Left lobe of liver (tissue), 2 donors: ENCODE data around the gene JAG2. TPM values are rescaled to one million over a fixed set of nuclear protein-coding genes. Genes with fewer than 3 reads are reported as not detected.
"Not testable (repeated sequence)": the region's sequence is repeated elsewhere in the genome, so short reads cannot be mapped to it uniquely, and the experiment has no call there.

ENCODE experiments used
- ATAC-seq: fragments of 200-7000 bp; cut with Tn5 transposase; one replicate; pipeline ENCODE4 v1.9.1; 2020; ENCODE audit warnings: mild to moderate bottlenecking, moderate library complexity
- DNase-seq: peaks from one replicate; pipeline ENCODE4 v3.0.0-alpha.2; 2020; ENCODE audit warnings: low spot score
- total RNA-seq: library from RNA; stranded (reverse); gene quantifications from one replicate; pipeline ENCODE4 v1.2.1, GENCODE V29; 2021
- donor health status: DM: no; HTN: no; CAD: no; lungs with moderate emphysema.
- donor health status: DM: no; HTN: yes; CAD: no.

JAG2 gene
- total RNA-seq, 1 donor from 2014 or later: 1.3 TPM

DNA sequence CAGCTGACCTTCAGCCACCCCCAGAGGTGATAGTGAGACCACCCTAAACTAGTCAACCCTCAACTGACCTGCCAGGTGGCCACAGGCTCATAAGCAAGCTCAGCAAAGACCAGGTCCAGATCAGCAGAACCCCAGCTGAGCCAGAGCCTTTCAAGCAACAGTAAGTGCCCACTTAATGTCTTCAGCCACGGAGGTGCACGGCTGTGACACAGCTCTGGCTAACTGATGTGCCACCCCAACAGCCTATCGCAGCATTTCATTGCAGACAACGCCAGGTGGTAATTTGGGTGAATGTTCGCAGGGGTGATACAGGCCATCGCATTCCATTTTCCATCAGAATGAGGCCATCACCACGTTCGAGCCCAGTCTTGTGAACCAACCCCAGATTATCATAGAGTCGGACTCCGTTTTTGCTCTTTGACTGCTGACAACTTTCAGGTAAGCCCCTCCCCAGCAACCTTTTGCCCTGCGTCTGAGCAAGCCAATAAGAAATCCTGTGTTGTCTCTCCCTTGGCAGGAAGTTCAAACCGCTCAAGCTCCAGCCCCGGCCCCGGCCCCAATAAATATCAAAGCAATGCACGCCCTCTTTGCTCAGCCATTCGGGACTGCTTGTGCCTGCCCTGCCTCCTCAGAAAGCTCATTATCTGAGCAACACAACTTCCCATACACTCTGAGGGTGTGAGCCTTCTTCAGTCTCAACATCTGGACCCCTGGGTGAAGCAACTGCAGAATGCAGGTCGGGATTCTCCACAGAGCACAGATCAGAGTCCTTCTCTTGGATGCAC is 44.4 kb downstream of the JAG2 start:
- DNase-seq: peak; percentile 19
- ATAC-seq: no peak

DNA sequence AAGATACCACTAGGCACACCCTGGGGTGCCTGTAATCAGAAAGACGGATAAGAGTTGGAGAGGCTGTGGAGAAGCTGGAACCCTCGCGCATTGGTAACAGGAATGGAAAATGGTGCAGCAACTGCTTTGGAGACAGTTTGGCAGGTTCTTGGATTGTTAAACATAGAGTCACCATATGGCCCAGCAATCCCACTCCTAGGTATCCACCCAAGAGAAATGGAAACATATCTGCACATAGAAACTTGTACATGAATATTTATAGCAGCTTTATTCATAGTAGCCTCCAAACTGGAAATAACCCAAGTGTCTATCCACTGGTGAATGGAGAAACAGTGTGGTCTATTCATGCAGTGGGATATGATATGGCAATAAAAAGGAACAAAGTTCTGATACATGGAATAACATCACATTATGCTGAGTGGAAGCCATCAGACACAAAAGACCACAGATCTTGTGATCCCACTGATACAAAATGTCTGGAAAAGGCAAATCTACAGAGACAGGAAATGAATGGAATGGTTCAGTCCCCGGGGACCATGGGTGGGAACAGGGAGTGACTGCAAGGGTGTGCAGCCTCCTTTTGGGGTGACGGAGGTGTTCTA is 45.4 kb downstream of the JAG2 start:
- ATAC-seq (no peak), DNase-seq (no peak)

DNA sequence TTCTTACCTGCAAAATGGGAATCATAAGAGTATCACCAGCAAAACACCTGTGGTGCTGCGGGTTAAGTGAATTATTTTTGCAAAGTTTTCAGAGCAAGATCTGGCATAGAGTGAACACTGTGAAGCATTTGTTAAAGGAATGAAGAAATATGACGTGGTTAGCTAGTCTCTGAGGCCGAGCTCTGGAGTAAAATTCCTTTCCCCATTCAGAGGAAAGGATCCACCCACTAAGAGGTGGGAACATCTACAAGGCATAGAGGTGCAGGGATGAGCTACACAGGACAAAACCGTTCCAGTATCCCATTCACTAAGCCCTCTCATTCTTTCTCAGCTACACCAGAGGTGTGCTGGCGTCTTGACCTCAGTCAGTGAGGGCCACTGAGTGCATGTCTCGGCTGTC is 48.5 kb downstream of the JAG2 start:
- DNase-seq (no peak), ATAC-seq (no peak)

DNA sequence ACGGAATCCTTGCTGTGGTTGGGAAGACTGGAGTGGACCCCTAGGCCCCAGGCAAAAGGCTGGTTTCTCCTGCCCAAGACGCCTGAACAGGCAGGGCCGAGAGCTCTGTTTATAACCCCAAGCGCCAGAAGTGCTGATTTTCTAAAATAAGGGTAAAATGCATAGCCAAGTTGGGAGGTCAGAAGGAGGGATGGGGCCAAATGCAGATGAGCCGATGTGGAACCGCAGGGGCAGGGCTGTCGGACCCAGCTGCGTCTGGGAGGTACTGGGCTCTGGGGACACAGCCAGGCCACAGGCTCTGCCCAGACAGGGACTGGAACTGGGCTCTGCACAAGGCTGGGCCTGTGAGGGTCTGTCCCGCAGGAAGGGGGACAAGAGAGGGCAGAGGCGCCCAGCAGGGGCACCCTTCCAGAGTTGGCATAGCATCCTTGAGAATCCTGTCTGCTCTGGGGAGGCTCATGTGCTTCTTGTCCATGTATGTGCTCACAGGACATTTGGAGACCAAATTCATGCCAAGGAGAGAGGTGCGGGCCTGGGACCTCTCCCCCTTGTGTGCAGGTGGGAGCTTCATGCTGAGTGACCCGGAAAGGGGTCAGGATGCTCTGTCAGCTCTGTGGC is 49.1 kb downstream of the JAG2 start:
- no peak for ATAC-seq
- peak; percentile 11 for DNase-seq

DNA sequence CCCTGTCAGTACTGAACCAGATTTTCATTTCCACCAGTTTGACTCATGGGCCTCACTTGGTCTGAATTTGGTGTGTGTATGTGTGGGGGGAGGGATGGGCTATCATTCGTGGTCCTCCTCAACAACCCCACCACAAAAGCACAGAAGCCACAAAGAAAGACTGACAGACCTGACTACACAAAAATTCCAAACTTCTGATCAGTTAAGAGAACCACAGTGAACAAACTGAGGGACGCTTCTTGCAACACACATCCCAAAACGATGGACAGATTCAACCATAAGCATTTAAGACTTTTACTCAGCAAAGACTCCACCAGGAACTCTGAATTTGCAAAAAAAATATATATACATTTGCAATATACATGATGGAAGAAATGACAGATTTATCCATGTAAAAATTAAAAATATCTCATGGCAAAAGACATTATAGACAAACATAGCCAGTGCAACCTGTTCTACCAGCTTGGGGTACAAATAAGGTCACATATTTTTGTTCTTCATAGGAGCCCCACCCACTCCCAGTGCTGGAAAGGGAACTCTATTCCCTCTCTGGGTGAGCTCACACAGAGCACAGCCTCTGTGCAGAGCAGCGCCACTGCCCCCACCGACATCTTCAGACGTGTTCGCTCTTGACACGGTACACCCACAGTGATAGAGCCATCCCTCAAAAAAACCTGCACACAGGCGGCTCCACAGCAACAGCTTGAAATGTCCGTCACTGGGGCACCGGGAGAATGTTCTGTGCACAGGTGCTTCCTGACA is 49.7 kb downstream of the JAG2 start:
- ATAC-seq (no peak), DNase-seq (peak; percentile 21)

DNA sequence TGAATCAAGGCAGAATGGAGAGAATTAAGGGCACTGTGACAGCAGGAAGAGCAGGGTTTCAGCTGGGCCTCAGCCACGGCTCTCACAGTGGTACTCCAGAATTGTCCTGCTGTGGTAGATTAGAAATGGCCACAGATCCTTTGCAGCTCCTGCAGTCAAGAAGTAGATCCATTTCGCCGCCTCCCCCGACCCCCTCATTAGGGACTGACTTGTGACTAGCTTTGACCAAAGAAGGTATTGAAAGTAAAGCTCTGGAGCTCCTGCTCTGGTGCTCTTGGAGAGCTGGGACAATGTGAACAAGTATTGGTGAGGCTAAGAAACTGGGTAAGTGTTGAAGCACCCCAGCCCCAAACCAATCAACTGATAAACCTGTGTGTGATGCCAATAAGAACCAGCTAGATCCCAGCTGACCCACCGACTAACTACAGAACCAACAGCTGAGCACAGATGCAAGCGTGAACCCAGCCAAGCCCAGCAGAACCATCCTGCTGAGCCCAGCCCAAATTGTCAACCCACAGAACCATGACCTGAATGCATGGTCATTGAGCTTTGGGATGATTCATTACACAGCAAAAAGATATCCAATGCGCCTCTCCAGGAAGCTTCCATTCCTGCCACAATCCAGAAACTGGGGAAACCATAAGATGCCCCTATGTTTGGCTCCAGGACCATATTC is 50.7 kb downstream of the JAG2 start:
- no peak for ATAC-seq
- DNase-seq: peak; percentile 22

DNA sequence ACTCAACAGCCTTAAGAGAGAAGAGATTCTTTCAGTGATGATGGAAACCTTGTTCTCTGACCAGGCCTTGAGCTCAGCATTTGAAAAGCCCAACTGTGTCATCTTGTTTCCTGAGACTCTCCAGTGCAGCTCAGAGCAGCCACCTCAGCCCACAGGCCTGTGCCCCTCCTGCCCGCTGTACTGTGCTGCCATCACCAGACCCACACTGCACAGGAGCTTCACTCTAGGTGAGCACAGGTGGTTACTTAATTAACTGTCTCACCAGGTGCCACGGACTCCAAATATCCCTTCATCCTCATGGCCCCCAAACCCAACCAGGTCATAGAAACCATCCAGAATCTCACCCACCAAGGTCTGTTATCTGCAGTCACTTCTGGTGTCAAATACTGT is 51.3 kb downstream of the JAG2 start:
- no peak for DNase-seq

DNA sequence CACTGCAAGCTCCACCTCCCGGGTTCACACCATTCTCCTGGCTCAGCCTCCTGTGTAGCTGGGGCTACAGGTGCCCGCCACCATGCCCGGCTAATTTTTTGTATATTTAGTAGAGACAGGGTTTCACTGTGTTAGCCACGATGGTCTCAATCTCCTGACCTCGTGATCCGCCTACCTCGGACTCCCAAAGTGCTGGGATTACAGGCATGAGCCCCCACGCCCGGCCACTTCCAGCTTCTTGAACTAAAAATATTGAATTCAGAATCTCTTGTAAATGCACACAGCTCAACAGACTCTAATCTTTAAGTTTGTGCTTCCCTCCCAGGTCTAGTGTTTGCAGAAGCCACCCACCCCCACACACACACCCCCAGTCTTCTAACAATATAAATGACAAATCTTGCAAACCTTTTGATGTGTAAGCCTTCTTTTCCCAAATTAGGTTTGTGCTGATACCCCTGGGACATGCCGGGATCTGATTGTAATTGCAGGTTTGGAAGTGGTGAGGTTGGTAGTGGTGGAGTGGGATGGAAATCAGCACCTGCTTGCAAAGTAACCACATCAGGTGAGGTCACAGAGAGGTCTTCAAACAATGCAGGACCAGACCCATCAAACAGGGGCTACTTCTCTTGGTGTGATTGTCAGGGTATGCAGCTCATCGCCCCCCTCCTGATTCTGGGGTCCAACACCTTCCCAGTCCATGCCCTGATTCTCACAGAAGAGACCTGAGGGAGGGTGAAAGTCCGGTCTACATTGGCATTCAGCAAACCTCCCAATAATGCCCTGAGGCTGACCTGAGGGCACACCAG is 51.9 kb downstream of the JAG2 start:
- ATAC-seq (no peak), DNase-seq (peak; percentile 21)

More for the DNA sequence above, 51.3 kb downstream of the JAG2 start:
- no peak for ATAC-seq

DNA sequence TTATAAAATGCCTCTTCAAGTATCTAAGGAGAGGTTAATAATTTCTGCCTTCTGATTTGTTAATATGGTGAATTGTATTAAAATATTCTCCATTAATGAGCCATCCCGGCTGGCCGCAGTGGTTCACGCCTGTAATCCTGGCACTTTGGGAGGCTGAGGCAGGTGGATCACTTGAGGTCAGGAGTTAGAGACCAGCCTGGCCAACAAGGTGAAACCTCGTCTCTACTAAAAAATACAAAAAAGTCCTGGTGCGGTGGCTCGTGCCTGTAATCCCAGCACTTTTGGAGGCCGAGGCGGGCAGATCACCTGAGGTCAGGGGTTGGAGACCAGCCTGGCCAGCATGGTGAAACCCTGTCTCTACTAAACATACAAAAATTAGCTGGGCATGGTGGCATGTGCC is 59.3 kb downstream of the JAG2 start:
- not testable (repeated sequence) for ATAC-seq

DNA sequence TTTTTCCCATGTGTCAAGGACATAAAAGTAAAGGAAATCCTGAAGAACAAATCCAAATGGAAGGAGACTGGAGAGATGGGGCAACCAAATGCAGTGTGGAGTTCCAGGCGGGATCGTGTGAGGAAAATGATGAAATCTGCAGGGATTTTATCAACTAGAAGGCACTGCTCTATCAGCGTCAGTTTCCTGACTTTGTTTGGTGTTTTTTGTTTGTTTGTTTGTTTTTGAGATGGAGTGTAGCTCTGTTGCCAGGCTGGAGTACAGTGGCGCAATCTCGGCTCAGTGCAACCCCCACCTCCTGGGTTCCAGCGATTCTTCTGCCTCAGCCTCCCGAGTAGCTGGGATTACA is 60.1 kb downstream of the JAG2 start:
- DNase-seq (no peak), ATAC-seq (no peak)

More for the DNA sequence above, 59.3 kb downstream of the JAG2 start:
- peak; percentile 19 for DNase-seq

DNA sequence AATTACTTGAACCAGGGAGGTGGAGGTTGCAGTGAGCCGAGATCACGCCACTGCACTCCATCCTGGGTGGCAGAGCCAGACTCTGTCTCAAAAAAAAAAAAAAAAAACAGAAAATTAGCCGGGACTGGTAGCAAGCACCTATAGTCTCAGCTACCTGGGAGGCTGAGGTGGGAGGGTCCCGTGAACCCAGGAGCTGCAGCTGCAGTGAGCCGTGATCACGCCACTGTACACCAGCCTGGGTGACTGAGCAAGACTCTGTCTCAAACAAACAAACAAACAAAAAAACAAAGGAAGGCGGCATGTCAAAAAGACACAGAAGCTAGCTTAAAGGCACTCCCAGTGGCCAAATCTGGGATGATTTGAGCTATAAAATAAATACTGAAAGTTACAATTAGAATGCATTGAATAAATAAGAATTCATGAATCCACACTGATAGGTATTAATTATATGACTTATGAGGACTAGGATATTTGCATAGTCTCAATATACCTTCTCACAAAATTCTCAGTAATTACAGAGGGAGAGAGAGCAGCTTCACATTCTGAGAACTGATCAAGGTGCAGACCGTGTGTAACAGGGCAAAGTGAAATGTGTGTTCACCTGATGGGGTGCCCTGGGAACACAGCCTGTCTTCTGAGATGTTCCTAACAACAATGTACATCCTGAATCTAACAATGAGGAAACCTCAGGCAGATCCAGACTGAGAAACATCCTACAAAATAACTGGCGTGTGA is 60.6 kb downstream of the JAG2 start:
- ATAC-seq: no peak
- no peak for DNase-seq

DNA sequence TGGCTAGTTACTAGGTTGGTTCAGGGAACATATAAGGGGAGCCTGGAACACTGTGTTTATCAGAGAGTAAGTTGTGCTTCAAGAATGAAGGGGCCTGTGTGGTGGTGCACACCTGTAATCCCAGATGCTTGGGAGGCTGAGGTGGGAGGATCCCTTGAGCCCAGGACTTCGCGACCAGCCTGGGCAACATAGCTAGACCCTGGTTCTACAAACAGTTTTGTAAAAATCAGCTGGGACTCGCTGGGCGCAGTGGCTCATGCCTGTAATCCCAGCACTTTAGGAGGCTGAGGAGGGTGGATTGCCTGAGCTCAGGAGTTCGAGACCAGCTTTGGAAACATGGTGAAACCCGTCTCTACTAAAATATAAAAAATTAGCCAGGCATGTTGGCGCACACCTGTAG is 61.2 kb downstream of the JAG2 start:
- DNase-seq (no peak), ATAC-seq (no peak)

DNA sequence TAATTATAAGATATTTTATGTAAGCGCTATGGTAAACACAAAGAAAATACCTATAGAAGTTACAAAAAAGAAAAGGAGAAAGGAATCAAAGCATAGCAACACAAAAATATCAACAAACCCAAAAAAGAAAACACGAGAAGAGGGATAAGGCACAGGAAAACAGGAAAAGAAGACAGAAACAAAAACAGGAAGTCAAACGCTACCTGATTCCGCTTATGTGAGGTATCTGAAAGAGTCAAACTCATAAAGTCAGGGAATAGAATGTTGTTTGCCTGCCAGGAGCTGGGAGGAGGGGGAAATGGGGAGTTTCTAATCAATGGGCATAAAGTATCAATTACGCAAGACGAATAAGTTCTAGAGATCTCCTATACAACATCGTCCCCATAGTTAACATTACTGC is 63.4 kb downstream of the JAG2 start:
- ATAC-seq: no peak
- no peak for DNase-seq

DNA sequence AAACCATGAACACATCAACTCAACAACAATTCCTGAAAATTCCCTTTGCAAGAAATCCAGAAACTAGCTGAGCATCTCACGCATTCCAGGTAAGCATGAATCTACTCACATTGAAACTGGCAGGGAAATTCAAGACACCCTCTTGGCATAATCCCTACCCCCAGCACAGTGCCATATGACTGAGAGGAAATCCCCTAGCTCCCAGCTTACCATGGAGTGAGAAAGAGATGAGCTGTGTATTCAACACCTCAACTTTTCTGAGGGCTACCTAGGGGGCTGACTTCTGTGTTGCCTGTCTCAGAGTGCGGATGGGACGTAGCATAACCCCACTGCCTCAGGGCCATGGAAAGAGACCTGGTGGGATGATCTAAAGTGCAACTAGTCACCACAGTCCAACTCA is 65.7 kb downstream of the JAG2 start:
- DNase-seq (no peak), ATAC-seq (no peak)

DNA sequence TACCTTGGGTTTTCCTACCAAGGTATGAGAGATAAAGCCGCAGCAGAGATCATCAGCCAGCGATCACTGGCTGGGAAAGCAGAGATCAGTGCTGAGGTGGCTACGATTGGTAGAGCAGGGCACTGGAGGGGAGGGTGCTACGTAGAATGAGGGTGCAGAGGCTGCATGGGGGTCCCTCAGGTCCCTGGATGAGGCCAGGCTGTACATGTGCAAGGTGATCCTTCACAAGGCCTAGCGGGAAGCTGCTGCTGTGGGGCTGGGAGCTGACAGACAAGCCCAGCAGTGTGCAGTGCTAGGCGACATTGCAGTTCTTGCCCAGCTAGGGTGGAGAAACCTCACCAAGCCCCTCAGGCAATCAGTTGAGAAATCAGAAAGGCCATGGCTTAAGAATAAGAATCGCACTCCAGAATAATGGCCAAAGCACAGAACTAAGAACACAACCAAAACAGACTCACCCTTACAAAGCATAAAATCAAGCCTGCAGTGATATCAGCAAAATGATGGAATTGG is 66.2 kb downstream of the JAG2 start:
- ATAC-seq: no peak
- DNase-seq: no peak

DNA sequence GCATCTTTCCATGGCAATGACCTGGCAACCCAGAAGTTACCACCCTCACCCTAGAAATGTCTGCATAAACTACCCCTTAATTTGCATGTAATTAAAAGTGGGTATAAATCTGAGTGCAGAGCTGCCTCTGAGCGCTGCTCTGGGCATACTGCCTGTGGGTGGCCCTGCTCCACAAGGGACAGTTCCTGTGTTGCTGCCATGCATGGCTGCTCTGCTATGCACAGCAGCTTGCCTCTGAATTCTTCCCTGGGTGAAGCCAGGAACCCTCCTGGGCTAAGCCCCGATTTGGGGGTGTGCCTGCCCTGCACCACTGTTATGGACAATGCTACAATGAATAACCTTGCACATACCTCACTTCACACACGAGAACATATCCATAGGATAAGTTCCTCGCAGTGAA is 67.7 kb downstream of the JAG2 start:
- ATAC-seq (no peak), DNase-seq (no peak)

DNA sequence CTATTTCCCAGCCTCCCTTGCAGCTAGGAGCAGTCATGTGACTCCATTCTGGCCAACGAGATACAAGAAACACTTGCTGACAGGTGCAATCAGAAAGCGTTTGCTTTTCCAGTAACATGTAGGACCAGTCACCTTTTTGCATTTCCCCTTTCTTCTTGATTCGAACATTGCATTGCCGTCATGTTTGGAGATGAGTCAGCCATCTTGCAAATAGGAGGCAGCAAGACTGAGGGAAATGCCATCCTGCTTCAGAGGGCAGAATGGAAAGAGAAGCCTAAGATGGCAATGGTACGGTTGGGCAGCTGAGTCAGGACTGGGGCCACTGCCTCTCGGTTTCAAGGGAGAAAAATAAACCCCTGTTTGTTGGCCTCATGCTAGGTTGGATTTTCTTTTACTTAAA is 68.8 kb downstream of the JAG2 start:
- no peak for ATAC-seq
- no peak for DNase-seq

DNA sequence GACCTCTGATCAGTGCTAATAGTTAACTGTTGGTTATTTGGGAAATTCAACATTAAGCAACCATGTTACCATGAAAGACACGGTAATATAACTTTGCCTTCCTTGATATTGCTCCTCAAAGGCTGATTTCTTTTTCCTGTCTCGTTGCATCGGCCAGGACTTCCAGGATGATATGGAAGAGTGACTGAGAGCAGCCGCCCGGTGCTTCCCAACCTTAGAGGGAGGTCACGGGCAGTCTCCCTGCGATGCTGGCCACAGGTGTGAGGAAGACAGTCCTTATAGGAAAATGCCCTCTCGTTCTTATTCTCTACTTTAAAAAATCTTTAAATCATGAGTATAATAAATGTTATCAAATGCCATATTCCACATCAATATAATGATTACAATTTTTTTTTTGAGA is 70.3 kb downstream of the JAG2 start:
- ATAC-seq: no peak
- no peak for DNase-seq

DNA sequence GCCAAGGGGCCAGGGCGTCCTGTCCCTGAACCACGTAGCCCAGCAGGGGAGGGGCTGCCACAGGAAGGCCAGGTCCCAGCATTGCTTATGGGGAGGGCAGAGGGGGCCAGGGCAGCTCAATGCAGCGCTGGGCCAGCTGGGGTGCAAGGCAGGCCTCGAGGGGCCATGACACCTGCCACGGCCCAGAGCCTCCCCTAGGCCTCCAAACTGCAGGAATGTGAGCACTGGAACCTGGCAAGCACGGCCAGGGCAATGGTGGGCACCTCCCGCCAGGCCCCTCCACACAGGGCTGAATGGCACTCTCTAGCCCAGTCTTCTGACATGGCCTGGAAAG is 70.8 kb downstream of the JAG2 start:
- ATAC-seq (no peak), DNase-seq (no peak)
